ENCODE measurements around the gene ATP11C. TPM values are rescaled to one million over a fixed set of nuclear protein-coding genes. Genes with fewer than 3 reads are reported as not detected.

Gene ATP11C
- total and polyA plus RNA-seq, 2 of the 4 experiments (the other 2 are of a cell fraction) = 19.3 to 40.0 TPM

DNA sequence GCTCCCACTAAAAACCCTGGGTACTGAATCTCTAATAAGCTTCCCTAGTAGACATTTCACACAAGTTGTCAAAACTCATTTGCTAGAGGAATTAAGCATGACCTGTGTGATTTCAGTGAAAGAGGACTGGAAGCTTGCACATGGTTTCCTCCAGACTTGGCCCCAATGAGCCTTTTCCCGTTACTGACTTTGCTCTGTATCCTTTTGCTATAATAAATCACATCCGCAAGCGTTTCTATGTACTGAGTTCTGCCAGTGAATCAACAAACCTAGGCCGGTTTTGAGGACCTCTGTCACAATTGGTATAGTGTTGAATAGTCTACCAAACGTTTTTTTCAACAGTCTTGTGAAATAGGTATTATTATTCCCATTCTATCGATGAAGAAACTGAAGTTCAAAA, 8.2 kb downstream of the ATP11C start:
- Histone ChIP-seq H3K9me3 (ENCODE audit: control insufficient read depth, insufficient read depth, low read length) (no peaks in the 10 kb centered on the region), H2BK120ac (ENCODE audit: low read depth, low read length) (no peak overlapping the region), H3K14ac (replicated peaks; ENCODE audit: low read depth, low read length) (no peak overlapping the region), H3K4me3 (ENCODE audit: insufficient read depth, low read depth, low read length) (no peak overlapping the region), H3K9ac (ENCODE audit: low read depth, low read length) (no peak overlapping the region), H3K79me1 (ENCODE audit: low read depth in 1 of 2, low read length in 2 of 2) (peaks cover 3 to 14% of the 10 kb centered on the region in 2 experiments; a peak in 2 of 4 replicates), H4K8ac (ENCODE audit: low read depth in 2 of 2, low read length in 2 of 2) (no peak overlapping the region), H3K27me3 (ENCODE audit: control insufficient read depth, insufficient read depth, low read length) (no peaks in the 10 kb centered on the region), H4K5ac (ENCODE audit: low read depth, low read length) (no peak overlapping the region), H3K23ac (ENCODE audit: low read depth, low read length) (no peak overlapping the region), H3K36me3 (ENCODE audit: control insufficient read depth, insufficient read depth, low read length) (no peaks in the 10 kb centered on the region), H2BK15ac (ENCODE audit: low read depth, low read length) (no peak overlapping the region), H2AK5ac (ENCODE audit: low read depth, low read length) (no peak overlapping the region), H2AK9ac (replicated peaks; ENCODE audit: low read depth, low read length, poor library complexity) (no peak overlapping the region), H3K4me1 (ENCODE audit: control insufficient read depth, insufficient read depth, low read length) (no peaks in the 10 kb centered on the region; the same call in 1 of the 2 replicates), H3K9me1 (ENCODE audit: insufficient read depth, low read length) (no peaks in the 10 kb centered on the region), H2AFZ (replicated peaks; ENCODE audit: low read length, poor library complexity) (no peak overlapping the region), H4K91ac (ENCODE audit: insufficient read depth, low read depth, low read length) (no peak overlapping the region), H3K56ac (ENCODE audit: extremely low read depth, insufficient read depth, low read length) (no peak overlapping the region), H3K4me2 (ENCODE audit: low read depth, low read length) (no peak overlapping the region), H3K27ac (ENCODE audit: insufficient read depth, low read length) (no peak overlapping the region), H2BK5ac (ENCODE audit: low read depth, low read length, poor library complexity, severe bottlenecking) (no peak overlapping the region), H2BK20ac (ENCODE audit: low read depth, low read length) (no peak overlapping the region), H4K20me1 (ENCODE audit: insufficient read depth, low read length) (no peaks in the 10 kb centered on the region; the same call in 1 of the 2 replicates), H3K4ac (ENCODE audit: low read depth, low read length) (no peak overlapping the region), H3K18ac (ENCODE audit: low read depth, low read length) (no peak overlapping the region)
- ChIA-PET POLR2A (ENCODE audit: unreplicated experiment) (no interaction called here), CTCF (no interaction called here)
- intact Hi-C loops (cut with micrococcal nuclease) = loop anchor here (5.0 kb wide), 1 partner anchor 42 kb away; no protein-coding TSS in a partner anchor
- no peak for ATAC-seq (ENCODE audit: low read depth)
- dilution Hi-C loops (cut with HindIII; ENCODE audit: low sequenced_read_pairs, unreplicated experiment) = no loop called here
- DNase-seq = no peak
- in situ Hi-C loops (cut with MboI; ENCODE audit: low sequenced_read_pairs) = no loop called here
- BruUV-seq (replicated peaks) = no TSS peak
- WGBS, 2 experiments (ENCODE audit: extremely low coverage in 2 of 2, insufficient read length in 1 of 2) = no CpG with 5 or more reads among the region's 6 CpGs
- TF ChIP-seq RAD21 (IDR thresholded peaks at IDR 0.05; ENCODE audit: low read length) (no peak), NFE2L2 (IDR thresholded peaks at IDR 0.05; ENCODE audit: low read depth, low read length) (no peak), MAFK (IDR thresholded peaks at IDR 0.05; ENCODE audit: low read depth, low read length) (no peak), MXI1 (IDR thresholded peaks at IDR 0.05; ENCODE audit: borderline replicate concordance, low read depth, low read length) (no peak), SMC3 (IDR thresholded peaks at IDR 0.05; ENCODE audit: low read depth, low read length) (no peak), POLR2A (IDR thresholded peaks at IDR 0.05; ENCODE audit: low read depth, low read length) (no peak), BHLHE40 (IDR thresholded peaks at IDR 0.05; ENCODE audit: low read depth, low read length) (no peak), FOS (IDR thresholded peaks at IDR 0.05; ENCODE audit: low read depth, low read length) (no peak)
- TF ChIP-seq, protein P1, sequence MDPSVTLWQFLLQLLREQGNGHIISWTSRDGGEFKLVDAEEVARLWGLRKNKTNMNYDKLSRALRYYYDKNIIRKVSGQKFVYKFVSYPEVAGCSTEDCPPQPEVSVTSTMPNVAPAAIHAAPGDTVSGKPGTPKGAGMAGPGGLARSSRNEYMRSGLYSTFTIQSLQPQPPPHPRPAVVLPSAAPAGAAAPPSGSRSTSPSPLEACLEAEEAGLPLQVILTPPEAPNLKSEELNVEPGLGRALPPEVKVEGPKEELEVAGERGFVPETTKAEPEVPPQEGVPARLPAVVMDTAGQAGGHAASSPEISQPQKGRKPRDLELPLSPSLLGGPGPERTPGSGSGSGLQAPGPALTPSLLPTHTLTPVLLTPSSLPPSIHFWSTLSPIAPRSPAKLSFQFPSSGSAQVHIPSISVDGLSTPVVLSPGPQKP (IDR thresholded peaks at IDR 0.05; ENCODE audit: borderline replicate concordance, low read depth, low read length) = no peak
- TF ChIP-seq, protein P2, sequence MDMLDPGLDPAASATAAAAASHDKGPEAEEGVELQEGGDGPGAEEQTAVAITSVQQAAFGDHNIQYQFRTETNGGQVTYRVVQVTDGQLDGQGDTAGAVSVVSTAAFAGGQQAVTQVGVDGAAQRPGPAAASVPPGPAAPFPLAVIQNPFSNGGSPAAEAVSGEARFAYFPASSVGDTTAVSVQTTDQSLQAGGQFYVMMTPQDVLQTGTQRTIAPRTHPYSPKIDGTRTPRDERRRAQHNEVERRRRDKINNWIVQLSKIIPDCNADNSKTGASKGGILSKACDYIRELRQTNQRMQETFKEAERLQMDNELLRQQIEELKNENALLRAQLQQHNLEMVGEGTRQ (IDR thresholded peaks at IDR 0.05; ENCODE audit: low read depth, low read length) = no peak
